ENCODE measurements around the gene JAKMIP1.
A peak's percentile ranks its signal among the peaks of the same experiment; 100 is the strongest.
"Not testable (repeated sequence)": the region's sequence is repeated elsewhere in the genome, so short reads cannot be mapped to it uniquely, and the experiment has no call there.

The JAKMIP1 gene

GRCh38 chr4:6141021-6141420 lies 59.3 kb downstream of the JAKMIP1 start:
- DNase-seq: not testable (repeated sequence)

- DNase-seq: no peak
Observed at GRCh38 chr4:6137747-6138135, 62.6 kb downstream of the JAKMIP1 start.

- no peak for DNase-seq
Observed at GRCh38 chr4:6137027-6137746, 63.2 kb downstream of the JAKMIP1 start.

GRCh38 chr4:6134612-6135220 lies 65.6 kb downstream of the JAKMIP1 start:
- peak; percentile 76 for DNase-seq

GRCh38 chr4:6132716-6133115 lies 67.6 kb downstream of the JAKMIP1 start:
- DNase-seq: no peak

GRCh38 chr4:6128221-6128850 lies 72.0 kb downstream of the JAKMIP1 start:
- DNase-seq: no peak

- no peak for DNase-seq
Observed at GRCh38 chr4:6126971-6127745, 73.2 kb downstream of the JAKMIP1 start.

GRCh38 chr4:6125103-6125651 lies 75.2 kb downstream of the JAKMIP1 start:
- DNase-seq: no peak

- no peak for DNase-seq
Observed at GRCh38 chr4:6124386-6125102, 75.8 kb downstream of the JAKMIP1 start.

GRCh38 chr4:6123976-6124375 lies 76.4 kb downstream of the JAKMIP1 start:
- no peak for DNase-seq

- DNase-seq: no peak
Observed at GRCh38 chr4:6123541-6123940, 76.8 kb downstream of the JAKMIP1 start.

GRCh38 chr4:6123116-6123515 lies 77.2 kb downstream of the JAKMIP1 start:
- DNase-seq: no peak

- DNase-seq: no peak
Observed at GRCh38 chr4:6122496-6122895, 77.9 kb downstream of the JAKMIP1 start.

GRCh38 chr4:6121941-6122340 lies 78.4 kb downstream of the JAKMIP1 start:
- DNase-seq: no peak

- DNase-seq: no peak
Observed at GRCh38 chr4:6121276-6121850, 79.0 kb downstream of the JAKMIP1 start.

GRCh38 chr4:6120361-6120760 lies 80.0 kb downstream of the JAKMIP1 start:
- DNase-seq: no peak

- DNase-seq: no peak
Observed at GRCh38 chr4:6119507-6120020, 80.8 kb downstream of the JAKMIP1 start.

- no peak for DNase-seq
Observed at GRCh38 chr4:6118201-6118600, 82.1 kb downstream of the JAKMIP1 start.

- DNase-seq: no peak
Observed at GRCh38 chr4:6116696-6117285, 83.6 kb downstream of the JAKMIP1 start.

GRCh38 chr4:6115746-6116586 lies 84.4 kb downstream of the JAKMIP1 start:
- DNase-seq: no peak

GRCh38 chr4:6115342-6115741 lies 85.0 kb downstream of the JAKMIP1 start:
- no peak for DNase-seq

Measured in CD4-positive, alpha-beta T cell treated with Interleukin-4 for 4 hours (primary cell).